ENCODE data around the gene STK24. TPM values are rescaled to one million over a fixed set of nuclear protein-coding genes. Genes with fewer than 3 reads are reported as not detected.

STK24 gene
- total and polyA plus RNA-seq, 2 of the 8 experiments (the other 6 are each of a cell fraction or from before 2014, with no cell fraction given) = 62.8 to 143 TPM

- Histone ChIP-seq H2BK5ac (ENCODE audit: low read depth, low read length) (no peak overlapping the region), H2BK15ac (ENCODE audit: low read length) (no peak overlapping the region), H2AK5ac (ENCODE audit: low read depth, low read length) (no peak overlapping the region), H3K27ac (ENCODE audit: low read depth, low read length) (no peak overlapping the region), H3K14ac (ENCODE audit: insufficient read length) (no peak overlapping the region), H4K8ac (ENCODE audit: extremely low read depth, insufficient read depth, low read length) (no peak overlapping the region), H2BK20ac (ENCODE audit: low read length) (no peak overlapping the region), H4K20me1 (replicated peaks in 1 of 2; ENCODE audit: control insufficient read depth in 1 of 2, insufficient read depth in 2 of 2, low read length in 2 of 2) (peaks cover 3 to 7% of the 10 kb centered on the region in 2 experiments), H4K5ac (ENCODE audit: insufficient read length, low read depth, low read length) (no peak overlapping the region), H3K9ac (replicated peaks in 1 of 4; ENCODE audit: extremely low read depth in 1 of 4, low read depth in 3 of 4, low read length in 3 of 4) (no peak overlapping the region), H3K79me1 (ENCODE audit: low read depth, low read length) (no peaks in the 10 kb centered on the region; the same call in 1 of the 2 replicates), H3K56ac (replicated peaks; ENCODE audit: insufficient read length, low read depth, low read length) (no peak overlapping the region), H2AFZ (ENCODE audit: low read length) (no peak overlapping the region), H3K23ac (ENCODE audit: insufficient read length) (no peak overlapping the region), H3K4ac (replicated peaks; ENCODE audit: insufficient read length, low read depth, low read length) (no peak overlapping the region), H3K4me2 (ENCODE audit: insufficient read depth in 1 of 2, low read depth in 2 of 2, low read length in 2 of 2) (no peak overlapping the region), H2BK12ac (ENCODE audit: low read depth, low read length) (no peak overlapping the region), H3K4me1 (replicated peaks in 1 of 4; ENCODE audit: control insufficient read depth in 3 of 4, insufficient read depth in 4 of 4, low read length in 3 of 4) (peaks cover 0 to 6% (median 2%) of the 10 kb centered on the region in 4 experiments; a peak in 3 of 7 replicates), H3K23me2 (ENCODE audit: low read depth, low read length) (no peaks in the 10 kb centered on the region), H3K36me3 (ENCODE audit: control insufficient read depth in 2 of 4, insufficient read depth in 4 of 4, low read length in 3 of 4) (peaks cover 2 to 20% (median 5%) of the 10 kb centered on the region in 4 experiments; a peak in 5 of 8 replicates), H2BK120ac (replicated peaks; ENCODE audit: low read depth, low read length) (no peak overlapping the region), H4K91ac (replicated peaks; ENCODE audit: insufficient read length, low read length) (no peak overlapping the region), H3K4me3 (ENCODE audit: extremely low read depth in 1 of 4, insufficient read depth in 2 of 4, low read depth in 3 of 4, low read length in 4 of 4) (no peak overlapping the region), H3K9me3 (ENCODE audit: insufficient read depth in 2 of 2, low read depth in 1 of 2, low read length in 1 of 2) (no peaks in the 10 kb centered on the region), H3K27me3 (replicated peaks in 1 of 4; ENCODE audit: control insufficient read depth in 3 of 4, extremely low read depth in 1 of 4, insufficient read depth in 3 of 4, low read length in 3 of 4) (no peaks in the 10 kb centered on the region), H3K18ac (ENCODE audit: extremely low read depth, low read length) (no peak overlapping the region), H3K79me2 (ENCODE audit: control insufficient read depth in 1 of 2, insufficient read depth in 2 of 2, low read length in 2 of 2) (no peaks in the 10 kb centered on the region)
- DNase-seq (ENCODE audit: low read depth in 1 of 2, low spot score in 2 of 2) = no peak
- 97% methylated on average over 10 of the region's 11 CpGs; no CpG with 5 or more reads in 1 of the 2 experiments for WGBS, 2 experiments (ENCODE audit: extremely low coverage in 1 of 2, insufficient coverage in 1 of 2, insufficient read length in 1 of 2, insufficient replicate concordance in 2 of 2, low coverage in 1 of 2, low lambda C conversion rate in 2 of 2, missing lambda C conversion rate in 1 of 2)
- CTCF ChIA-PET (ENCODE audit: partially characterized antibody) = interaction anchor here (0.7 to 6.7 kb wide), 3 partner anchors 13 to 177 kb away, joined by 3 to 115 read pairs (median 33); no protein-coding TSS in a partner anchor
- FAIRE-seq = no peak
- POLR2A ChIA-PET (ENCODE audit: partially characterized antibody) = interaction anchor here (0.6 kb wide), 1 partner anchor 50 kb away, joined by 3 read pairs; no protein-coding TSS in a partner anchor
- TF ChIP-seq TEAD4 (IDR thresholded peaks at IDR 0.05; ENCODE audit: low read depth, low read length) (no peak), CTBP2 (IDR thresholded peaks at IDR 0.05; ENCODE audit: borderline replicate concordance, insufficient read depth, insufficient read length, low read length) (no peak), SIRT6 (IDR thresholded peaks at IDR 0.05; ENCODE audit: low read length) (no peak), YY1 (IDR thresholded peaks at IDR 0.05; ENCODE audit: low read depth, low read length) (no peak), JUND (IDR thresholded peaks at IDR 0.05; ENCODE audit: low read length) (no peak), CREB1 (IDR thresholded peaks at IDR 0.05) (no peak), TBP (IDR thresholded peaks at IDR 0.05; ENCODE audit: low read depth, low read length) (no peak), GABPA (IDR thresholded peaks at IDR 0.05; ENCODE audit: borderline replicate concordance, insufficient read depth, low read length) (no peak), ASH2L (IDR thresholded peaks at IDR 0.05; ENCODE audit: low read length) (no peak), SP4 (IDR thresholded peaks at IDR 0.05; ENCODE audit: low read length) (no peak), CHD2 (IDR thresholded peaks at IDR 0.05; ENCODE audit: low read length) (no peak), HDAC2 (IDR thresholded peaks at IDR 0.05; ENCODE audit: borderline replicate concordance in 1 of 2, low read depth in 2 of 2, low read length in 2 of 2) (no peak), FOSL1 (IDR thresholded peaks at IDR 0.05; ENCODE audit: insufficient read depth, low read depth, low read length) (no peak), SRF (IDR thresholded peaks at IDR 0.05; ENCODE audit: low read depth, low read length) (no peak)
- TF ChIP-seq, protein P1, sequence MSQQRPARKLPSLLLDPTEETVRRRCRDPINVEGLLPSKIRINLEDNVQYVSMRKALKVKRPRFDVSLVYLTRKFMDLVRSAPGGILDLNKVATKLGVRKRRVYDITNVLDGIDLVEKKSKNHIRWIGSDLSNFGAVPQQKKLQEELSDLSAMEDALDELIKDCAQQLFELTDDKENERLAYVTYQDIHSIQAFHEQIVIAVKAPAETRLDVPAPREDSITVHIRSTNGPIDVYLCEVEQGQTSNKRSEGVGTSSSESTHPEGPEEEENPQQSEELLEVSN (IDR thresholded peaks at IDR 0.05) = no peak
These were observed 133.6 kb downstream of the STK24 start for GRCh38 chr13:98443329-98443728.
